NCI-H524 treated with DMSO at 0.1 percent for 48 hours (cell line): Measurements from ENCODE around the gene BORA.
"Not testable (repeated sequence)": the region's sequence is repeated elsewhere in the genome, so short reads cannot be mapped to it uniquely, and the experiment has no call there.

Experiments
- DNase-seq: peaks from one replicate; lab custom pipeline; 2025; lab: John Stamatoyannopoulos, UW

BORA gene

GRCh38 chr13:72763411-72763810, 35.7 kb downstream of the BORA start:
- no peak for DNase-seq

GRCh38 chr13:72774019-72774418, 46.3 kb downstream of the BORA start:
- no peak for DNase-seq

GRCh38 chr13:72781451-72782439, 54.0 kb downstream of the BORA start, which contains the start of the genes DIS3 and PIBF1:
Gene DIS3, minus strand, starts transcription at chr13:72781900. Its CDS starts 68 bp downstream, at chr13:72781832.
Gene PIBF1, plus strand, starts transcription at chr13:72782133. Its CDS starts 1,337 bp downstream, at chr13:72783470.
- DNase-seq, result peak; percentile 83

- DNase-seq, result no peak
Observed at GRCh38 chr13:72782717-72783116, 55.0 kb downstream of the BORA start.

GRCh38 chr13:72784679-72785078, 57.0 kb downstream of the BORA start:
- not testable (repeated sequence) for DNase-seq

GRCh38 chr13:72788831-72789230, 61.1 kb downstream of the BORA start:
- no peak for DNase-seq

- no peak for DNase-seq
Observed at GRCh38 chr13:72792640-72793039, 64.9 kb downstream of the BORA start.

GRCh38 chr13:72798817-72799216, 71.1 kb downstream of the BORA start:
- DNase-seq, result no peak

- no peak for DNase-seq
Observed at GRCh38 chr13:72804301-72804700, 76.6 kb downstream of the BORA start.
